Endothelial cell of umbilical vein (primary cell): Measurements from ENCODE around the gene BCAR3. TPM values are rescaled to one million over a fixed set of nuclear protein-coding genes. Genes with fewer than 3 reads are reported as not detected.

Experiments used
- BruUV-seq: library from RNA; stranded (reverse); fragments of 400-500 nt; replicated peaks from 2 replicates; lab custom pipeline; 2021; lab: Mats Ljungman, UMichigan
- CTCF ChIA-PET: fragments of 300-600, 350-600 bp; sonication (Branson Sonifier 250); formaldehyde crosslinking; loops from one replicate; lab custom pipeline; 2021; ENCODE audit warnings: antibody characterized with exemption, inconsistent platforms; lab: Charles Lee
- POLR2A ChIA-PET: fragments of 300-600, 350-600 bp; sonication (Branson Sonifier 250); formaldehyde crosslinking; loops from one replicate; lab custom pipeline; 2021; ENCODE audit warnings: antibody characterized with exemption, inconsistent platforms; lab: Charles Lee
- DNase-seq: peaks from one replicate; pipeline ENCODE4 v3.0.0-alpha.2; 2011; ENCODE audit warnings: low read depth, low spot score
- FAIRE-seq: peaks from 2 replicates; lab custom pipeline; 2011; peaks lifted over from hg19 to GRCh38; lab: Jason Lieb, UNC
- H2AFZ ChIP-seq: 2 replicates; pipeline ENCODE4 v1.6.0; 2012; ENCODE audit warnings: low read depth, low read length, control low read depth, inconsistent platforms
- H3K27ac ChIP-seq: 2 replicates; pipeline ENCODE4 v1.5.1; 2011; ENCODE audit warnings: low read depth, mild to moderate bottlenecking, control low read depth, low read length, moderate library complexity; ENCODE audit not compliant: insufficient read depth
- H3K27me3 ChIP-seq, 2 experiments: 2 replicates each; pipeline versions ENCODE4 v1.6.0 to v1.6.1; 2011; ENCODE audit warnings: low read length in 2 of 2, mixed read lengths in 1 of 2; ENCODE audit not compliant: control insufficient read depth in 2 of 2, insufficient read depth in 2 of 2
- H3K36me3 ChIP-seq, 2 experiments: 2 replicates in 1 of 2; 3 replicates in 1 of 2; pipeline ENCODE4 v1.5.1; 2011; ENCODE audit warnings: low read length in 2 of 2, mild to moderate bottlenecking in 1 of 2, moderate library complexity in 1 of 2; ENCODE audit not compliant: control insufficient read depth in 2 of 2, insufficient read depth in 2 of 2; ENCODE audit errors: extremely low read depth in 1 of 2
- H3K4me1 ChIP-seq: 3 replicates; pipeline ENCODE4 v1.5.1; 2011; ENCODE audit warnings: mild to moderate bottlenecking, low read length; ENCODE audit not compliant: control insufficient read depth, insufficient read depth; ENCODE audit errors: extremely low read depth
- H3K4me2 ChIP-seq: 2 replicates; pipeline ENCODE4 v1.6.1; 2011; ENCODE audit warnings: low read length, control low read depth, mixed read lengths; ENCODE audit not compliant: insufficient read depth
- H3K4me3 ChIP-seq, 3 experiments: fragments of 200-600 bp in 1 of 3; sonication (generic), shearing (Covaris generic) in 1 of 3; replicated peaks in 1 of 3; 2 replicates each; pipeline ENCODE4 v1.5.1; 2011 to 2016; ENCODE audit warnings: control low read depth in 3 of 3, low read length in 3 of 3, mild to moderate bottlenecking in 2 of 3, inconsistent platforms in 1 of 3, low read depth in 1 of 3, moderate library complexity in 1 of 3; ENCODE audit not compliant: insufficient read depth in 1 of 3
- H3K79me2 ChIP-seq: 2 replicates; pipeline ENCODE4 v1.6.0; 2012; ENCODE audit warnings: low read length, inconsistent platforms; ENCODE audit not compliant: control insufficient read depth, insufficient read depth
- H3K9ac ChIP-seq: replicated peaks from 2 replicates; pipeline ENCODE3; 2011; ENCODE audit warnings: low read length, control low read depth; ENCODE audit not compliant: insufficient read depth; ENCODE audit errors: extremely low read depth
- H3K9me1 ChIP-seq: replicated peaks from 3 replicates; pipeline ENCODE4 v1.6.0; 2011; ENCODE audit warnings: mild to moderate bottlenecking, low read length; ENCODE audit not compliant: control insufficient read depth, insufficient read depth; ENCODE audit errors: extremely low read depth
- H3K9me3 ChIP-seq: replicated peaks from 2 replicates; pipeline ENCODE4 v1.5.1; 2012; ENCODE audit warnings: low read length, inconsistent platforms; ENCODE audit not compliant: control insufficient read depth, insufficient read depth
- H4K20me1 ChIP-seq: replicated peaks from 2 replicates; pipeline ENCODE3; 2011; ENCODE audit warnings: mild to moderate bottlenecking, low read length; ENCODE audit not compliant: control insufficient read depth, insufficient read depth; ENCODE audit errors: extremely low read depth
- EZH2 ChIP-seq: IDR thresholded peaks from 2 replicates; pipeline ENCODE4 v1.6.1; 2012; ENCODE audit warnings: borderline replicate concordance, low read depth, mild to moderate bottlenecking, moderate library complexity, low read length, inconsistent platforms; ENCODE audit not compliant: severe bottlenecking
- FOS ChIP-seq: IDR thresholded peaks from 2 replicates; pipeline ENCODE4 v1.6.1; 2011; ENCODE audit warnings: mild to moderate bottlenecking, low read length, moderate library complexity, borderline replicate concordance; ENCODE audit not compliant: insufficient read depth
- GATA2 ChIP-seq: IDR thresholded peaks from 2 replicates; pipeline ENCODE4 v1.7.0; 2011; ENCODE audit warnings: low read depth, mild to moderate bottlenecking, moderate library complexity, mixed read lengths, low read length; ENCODE audit not compliant: insufficient read length, insufficient read depth
- JUN ChIP-seq: IDR thresholded peaks from 2 replicates; pipeline ENCODE4 v1.6.1; 2011; ENCODE audit warnings: borderline replicate concordance, low read depth; ENCODE audit not compliant: insufficient read length, insufficient read depth
- MAX ChIP-seq: IDR thresholded peaks from 2 replicates; pipeline ENCODE4 v1.6.1; 2011; ENCODE audit not compliant: insufficient read depth, insufficient read length
- MYC ChIP-seq: IDR thresholded peaks from one replicate; pipeline ENCODE4 v1.6.1; 2011; ENCODE audit warnings: mild to moderate bottlenecking, low read depth, low read length
- POLR2A ChIP-seq: IDR thresholded peaks from 2 replicates; pipeline ENCODE4 v1.6.1; 2012; ENCODE audit warnings: low read depth, mild to moderate bottlenecking, control low read depth, low read length
- POLR2AphosphoS5 ChIP-seq: IDR thresholded peaks from 2 replicates; pipeline ENCODE4 v1.6.1; 2012; ENCODE audit warnings: low read depth, mild to moderate bottlenecking, control low read depth, low read length, moderate library complexity; ENCODE audit not compliant: insufficient read depth
- dilution Hi-C: fragments of 300-500 bp; cut with MboI; formaldehyde crosslinking; loops from one replicate; pipeline ENCODE4 v1.15.0; 2019; ENCODE audit warnings: low sequenced_read_pairs; ENCODE audit not compliant: extremely low pct_ligation_motif_present
- intact Hi-C: fragments of 100-400 bp; cut with micrococcal nuclease; formaldehyde crosslinking; loops from one replicate; pipeline ENCODE4 v1.10.0; 2022
- polyA plus RNA-seq, 4 experiments: library from polyadenylated mRNA; depleted of rRNA in 3 of 4; stranded (reverse) in 3 of 4; unstranded in 1 of 4; fragments of >200 nt; gene quantifications; 2 replicates each; pipeline versions ENCODE4 v1.2.1 to v1.2.3, GENCODE V29; 2011 to 2012; ENCODE audit warnings: missing spikeins in 1 of 4
- total RNA-seq: library from RNA; stranded (reverse); gene quantifications from 2 replicates; pipeline ENCODE4 v1.2.3, GENCODE V29; 2021
- TF ChIP-seq, protein P1 (sequence below), 2 donors: IDR thresholded peaks; 1 replicate in 1 of 2; 2 replicates in 1 of 2; pipeline ENCODE4 v1.5.1; 2011; ENCODE audit warnings: low read length in 2 of 2, mild to moderate bottlenecking in 2 of 2, moderate library complexity in 2 of 2, control low read depth in 1 of 2, inconsistent platforms in 1 of 2, low read depth in 1 of 2; ENCODE audit not compliant: insufficient read depth in 1 of 2; ENCODE audit errors: extremely low read depth in 1 of 2

BCAR3 gene
- total and polyA plus RNA-seq, 2 donors (not counting 3 experiments of a cell fraction or from before 2014, with no cell fraction given), result 17.5 to 32.9 TPM

GRCh38 chr1:93728480-93729131 is 47.0 kb upstream of the BCAR3 start:
- FAIRE-seq (no peak), DNase-seq (no peak)
- Histone ChIP-seq H3K9me3 (no peaks in the 10 kb centered on the region), H2AFZ (no peak overlapping the region), H3K4me3 (no peak overlapping the region), H3K4me2 (no peak overlapping the region), H3K27me3 (no peaks in the 10 kb centered on the region), H3K79me2 (no peaks in the 10 kb centered on the region), H3K9me1 (no peaks in the 10 kb centered on the region), H3K4me1 (no peaks in the 10 kb centered on the region), H3K27ac (no peak overlapping the region), H4K20me1 (no peaks in the 10 kb centered on the region), H3K9ac (no peak overlapping the region), H3K36me3 (no peaks in the 10 kb centered on the region)
- intact Hi-C loops, result no loop called here
- no TSS peak for BruUV-seq
- CTCF ChIA-PET, result no interaction called here
- TF ChIP-seq, protein P1, sequence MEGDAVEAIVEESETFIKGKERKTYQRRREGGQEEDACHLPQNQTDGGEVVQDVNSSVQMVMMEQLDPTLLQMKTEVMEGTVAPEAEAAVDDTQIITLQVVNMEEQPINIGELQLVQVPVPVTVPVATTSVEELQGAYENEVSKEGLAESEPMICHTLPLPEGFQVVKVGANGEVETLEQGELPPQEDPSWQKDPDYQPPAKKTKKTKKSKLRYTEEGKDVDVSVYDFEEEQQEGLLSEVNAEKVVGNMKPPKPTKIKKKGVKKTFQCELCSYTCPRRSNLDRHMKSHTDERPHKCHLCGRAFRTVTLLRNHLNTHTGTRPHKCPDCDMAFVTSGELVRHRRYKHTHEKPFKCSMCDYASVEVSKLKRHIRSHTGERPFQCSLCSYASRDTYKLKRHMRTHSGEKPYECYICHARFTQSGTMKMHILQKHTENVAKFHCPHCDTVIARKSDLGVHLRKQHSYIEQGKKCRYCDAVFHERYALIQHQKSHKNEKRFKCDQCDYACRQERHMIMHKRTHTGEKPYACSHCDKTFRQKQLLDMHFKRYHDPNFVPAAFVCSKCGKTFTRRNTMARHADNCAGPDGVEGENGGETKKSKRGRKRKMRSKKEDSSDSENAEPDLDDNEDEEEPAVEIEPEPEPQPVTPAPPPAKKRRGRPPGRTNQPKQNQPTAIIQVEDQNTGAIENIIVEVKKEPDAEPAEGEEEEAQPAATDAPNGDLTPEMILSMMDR (IDR thresholded peaks at IDR 0.05; ENCODE audit: extremely low read depth in 1 of 2, insufficient read depth in 1 of 2, low read depth in 1 of 2, low read length in 2 of 2), result no peak
- no peak for TF ChIP-seq POLR2A
- TF ChIP-seq EZH2, result no peak
- no peak for TF ChIP-seq POLR2AphosphoS5
- TF ChIP-seq GATA2, result no peak
- TF ChIP-seq JUN, result no peak
- no peak for TF ChIP-seq MAX
- TF ChIP-seq FOS, result no peak
- no peak for TF ChIP-seq MYC
- POLR2A ChIA-PET, result no interaction called here
- dilution Hi-C loops, result no loop called here
